Stomach (tissue), 9 donors: ENCODE results near the gene CACNA2D3. TPM values are rescaled to one million over a fixed set of nuclear protein-coding genes. Genes with fewer than 3 reads are reported as not detected.

Experiments used
- DNase-seq, 2 donors: peaks; one replicate each; pipeline versions ENCODE4 v3.0.0 to v3.0.0-alpha.2; 2013 to 2019
- H3K27ac ChIP-seq, 5 donors: fragments of 200-600 bp in 4 of 5; sonication (generic) in 4 of 5; one replicate each; pipeline ENCODE4 v1.5.1; 2013 to 2019; ENCODE audit warnings: mild to moderate bottlenecking in 1 of 5, moderate library complexity in 1 of 5
- H3K27me3 ChIP-seq, 3 donors: fragments of 200-600 bp; sonication (generic); one replicate each; pipeline ENCODE4 v1.5.1; 2017 to 2019; ENCODE audit warnings: mixed run types in 1 of 3
- H3K36me3 ChIP-seq, 4 donors: fragments of 200-600 bp; sonication (generic); 1 replicate in 3 of 4; 2 replicates in 1 of 4; pipeline ENCODE4 v1.5.1; 2016 to 2019
- H3K4me1 ChIP-seq, 4 donors: fragments of 200-600 bp; sonication (generic); one replicate each; pipeline ENCODE4 v1.5.1; 2016 to 2019
- H3K4me3 ChIP-seq, 4 donors: fragments of 200-600 bp; sonication (generic) in 3 of 4; one replicate each; pipeline ENCODE4 v1.5.1; 2016 to 2019; ENCODE audit warnings: mild to moderate bottlenecking in 1 of 4
- H3K9me3 ChIP-seq, 4 donors: fragments of 200-600 bp; sonication (generic); one replicate each; pipeline ENCODE4 v1.5.1; 2016 to 2019
- EP300 ChIP-seq: sonication (generic); formaldehyde crosslinking; IDR thresholded peaks from one replicate; pipeline ENCODE4 v1.6.1; 2017; ENCODE audit warnings: antibody characterized with exemption
- POLR2A ChIP-seq, 4 donors: fragments of 450-650 bp; IDR thresholded peaks; one replicate each; pipeline ENCODE4 v1.6.1; 2016; ENCODE audit warnings: antibody characterized with exemption in 4 of 4, control low read depth in 2 of 4, mild to moderate bottlenecking in 1 of 4, moderate library complexity in 1 of 4
- POLR2AphosphoS5 ChIP-seq, 3 donors: sonication (generic); formaldehyde crosslinking; IDR thresholded peaks; one replicate each; pipeline ENCODE4 v1.6.1; 2016; ENCODE audit warnings: antibody characterized with exemption in 3 of 3
- WGBS, 5 donors: extraction: QIAGEN DNeasy Blood & Tissue Kit in 3 of 5; methylation state at CpG; one replicate each; pipeline versions ENCODE4 v1.1.5 to v1.1.7; 2013 to 2018; 5-methylcytosine and 5-hydroxymethylcytosine counted together
- intact Hi-C: fragments of 100-400 bp; cut with DNase I; formaldehyde crosslinking; loops from one replicate; pipeline ENCODE4 v1.15.1; 2023; ENCODE audit warnings: low total_unique reads
- polyA plus RNA-seq, 3 donors: library from polyadenylated mRNA; stranded (reverse); fragments of 200-250 nt; gene quantifications; one replicate each; pipeline ENCODE4 v1.2.3, GENCODE V29; 2013
- total RNA-seq, 5 donors: library from RNA; depleted of rRNA; stranded (reverse); fragments of >200 nt; gene quantifications; one replicate each; pipeline versions ENCODE4 v1.1.0 to v1.2.3, GENCODE V29; 2014 to 2016
- TF ChIP-seq, protein P1 (sequence below), 7 experiments: fragments of 450-650 bp in 4 of 7; fragments of 200-600 bp in 3 of 7; sonication (generic) in 3 of 7; IDR thresholded peaks; one replicate each; pipeline ENCODE4 v1.5.1; 2016 to 2019; ENCODE audit warnings: antibody characterized with exemption in 7 of 7, control low read depth in 2 of 7, mild to moderate bottlenecking in 1 of 7
- donor health status: healthy with polysubstance abuse.
- donor health status: Bipolar disorder and iron deficiency.
- donor health status: healthy.

CACNA2D3 gene
- total and polyA plus RNA-seq, 8 donors = 0.56 to 54.0 (median 2.9) TPM; not detected in 1

DNA sequence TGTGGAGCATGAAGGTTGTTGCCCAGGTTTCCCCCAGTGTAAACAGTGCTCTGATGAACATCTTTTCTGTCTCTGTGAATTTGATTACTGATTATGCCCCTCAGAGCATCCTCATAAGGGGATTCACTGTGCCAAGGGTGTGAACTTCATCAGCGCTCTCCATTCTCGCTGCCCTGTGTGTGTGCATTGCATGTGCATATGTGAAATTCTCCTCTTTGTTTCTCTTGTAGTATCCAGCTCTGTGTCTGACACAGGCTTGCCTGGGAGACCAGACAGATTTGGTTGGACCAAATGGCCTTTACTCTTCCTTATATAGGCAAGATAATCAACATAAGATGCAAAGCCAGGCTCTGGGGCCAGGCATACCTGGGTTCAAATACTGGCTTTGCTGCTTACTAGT is 21.9 kb downstream of the CACNA2D3 start:
- H3K27ac ChIP-seq = no peak overlapping the region
- peaks cover 0 to 10% (median 2%) of the 10 kb centered on the region in 4 donors for H3K4me1 ChIP-seq
- H3K4me3 ChIP-seq = no peak overlapping the region
- DNase-seq = no peak
- H3K27me3 ChIP-seq = no peaks in the 10 kb centered on the region
- intact Hi-C loops = loop anchor here (10.0 kb wide), 1 partner anchor 231 kb away; no protein-coding TSS in a partner anchor
- 71 to 90% (median 79%) methylated on average over 2 of the region's 2 CpGs for WGBS, 5 donors
- TF ChIP-seq, protein P1, sequence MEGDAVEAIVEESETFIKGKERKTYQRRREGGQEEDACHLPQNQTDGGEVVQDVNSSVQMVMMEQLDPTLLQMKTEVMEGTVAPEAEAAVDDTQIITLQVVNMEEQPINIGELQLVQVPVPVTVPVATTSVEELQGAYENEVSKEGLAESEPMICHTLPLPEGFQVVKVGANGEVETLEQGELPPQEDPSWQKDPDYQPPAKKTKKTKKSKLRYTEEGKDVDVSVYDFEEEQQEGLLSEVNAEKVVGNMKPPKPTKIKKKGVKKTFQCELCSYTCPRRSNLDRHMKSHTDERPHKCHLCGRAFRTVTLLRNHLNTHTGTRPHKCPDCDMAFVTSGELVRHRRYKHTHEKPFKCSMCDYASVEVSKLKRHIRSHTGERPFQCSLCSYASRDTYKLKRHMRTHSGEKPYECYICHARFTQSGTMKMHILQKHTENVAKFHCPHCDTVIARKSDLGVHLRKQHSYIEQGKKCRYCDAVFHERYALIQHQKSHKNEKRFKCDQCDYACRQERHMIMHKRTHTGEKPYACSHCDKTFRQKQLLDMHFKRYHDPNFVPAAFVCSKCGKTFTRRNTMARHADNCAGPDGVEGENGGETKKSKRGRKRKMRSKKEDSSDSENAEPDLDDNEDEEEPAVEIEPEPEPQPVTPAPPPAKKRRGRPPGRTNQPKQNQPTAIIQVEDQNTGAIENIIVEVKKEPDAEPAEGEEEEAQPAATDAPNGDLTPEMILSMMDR (IDR thresholded peaks at IDR 0.05) = no peak
- H3K9me3 ChIP-seq = no peaks in the 10 kb centered on the region
- no peaks in the 10 kb centered on the region for H3K36me3 ChIP-seq

DNA sequence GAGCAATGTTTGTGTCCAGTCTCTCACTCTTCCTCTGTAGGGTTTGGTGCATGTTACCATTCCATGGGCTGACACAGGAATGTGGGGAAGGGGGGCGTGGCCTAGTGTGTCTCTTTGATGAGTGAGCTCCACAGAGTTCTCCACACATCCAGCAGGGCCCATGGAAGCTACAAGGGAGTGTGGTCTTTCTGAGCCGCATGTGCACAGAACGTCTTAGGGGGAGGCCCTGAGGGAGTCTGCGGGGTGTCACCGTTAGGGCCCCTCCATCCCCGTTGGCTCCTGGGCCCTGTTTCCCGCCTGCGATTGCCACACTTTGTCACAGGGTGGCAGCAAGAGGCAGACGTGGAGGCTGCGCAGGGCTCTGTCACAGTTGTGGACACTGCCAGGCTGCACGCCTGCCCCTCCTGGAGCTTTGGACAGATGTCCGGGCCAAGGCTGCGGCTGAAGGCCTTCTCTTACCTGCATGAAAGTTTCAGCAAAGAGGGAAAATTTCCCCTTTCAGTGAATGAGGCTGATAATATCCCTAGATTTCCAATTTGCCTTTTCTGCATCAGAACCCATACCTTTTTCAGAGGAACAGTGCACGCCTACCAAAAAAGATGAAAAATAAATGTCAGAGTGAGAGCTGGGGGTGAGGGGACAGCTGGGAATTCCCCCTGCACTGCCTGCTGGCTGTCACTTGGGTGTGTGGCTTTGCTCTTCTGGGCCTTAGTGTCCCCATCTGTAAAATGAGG is 24.3 kb downstream of the CACNA2D3 start:
- no peak for TF ChIP-seq EP300
- TF ChIP-seq POLR2AphosphoS5 (IDR thresholded peaks at IDR 0.05) = no peak
- TF ChIP-seq POLR2A (IDR thresholded peaks at IDR 0.05) = no peak
- TF ChIP-seq, protein P1 (IDR thresholded peaks at IDR 0.05) = peak in 5 of 7 experiments; percentile 45 to 74 (median 70)
- intact Hi-C loops = loop anchor here (10.0 kb wide), 1 partner anchor 228 kb away; no protein-coding TSS in a partner anchor
- 11 to 23% (median 13%) methylated on average over 8 to 14 of the region's 14 CpGs for WGBS, 5 donors

DNA sequence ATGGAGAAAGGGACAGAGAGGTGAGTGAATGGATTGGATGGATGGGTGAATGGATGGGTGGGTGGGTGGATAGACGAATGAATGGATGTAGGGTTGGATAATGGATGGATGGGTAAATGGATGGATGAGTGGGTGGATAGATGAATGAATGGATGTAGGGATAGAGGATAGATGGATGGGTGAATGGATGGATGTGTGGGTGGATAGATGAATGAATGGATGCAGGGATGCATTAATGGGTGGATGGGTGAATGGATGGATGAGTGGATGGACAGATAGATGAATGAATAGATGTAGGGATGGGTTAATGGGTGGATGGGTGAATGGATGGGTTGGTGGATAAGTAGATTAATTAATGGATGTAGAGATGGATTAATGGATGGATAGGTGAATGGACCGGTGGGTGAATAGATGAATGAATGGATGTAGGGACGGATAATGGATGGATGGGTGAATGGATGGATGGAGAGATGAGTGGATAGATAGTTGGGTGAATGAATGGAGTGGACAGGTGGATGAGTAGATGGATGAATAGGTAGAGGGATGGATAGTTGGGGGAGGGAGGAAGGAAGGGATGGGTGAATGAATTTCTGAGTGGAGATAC is 28.6 kb downstream of the CACNA2D3 start:
- no peaks in the 10 kb centered on the region for H3K36me3 ChIP-seq
- intact Hi-C loops = no loop called here
- no peak for DNase-seq
- WGBS, 5 donors = 86 to 93% (median 89%) methylated on average over 3 of the region's 3 CpGs
- no peak overlapping the region for H3K4me3 ChIP-seq
- H3K27ac ChIP-seq = no peak overlapping the region
- no peaks in the 10 kb centered on the region for H3K9me3 ChIP-seq
- peaks cover 0 to 10% (median 2%) of the 10 kb centered on the region in 4 donors for H3K4me1 ChIP-seq
- TF ChIP-seq POLR2AphosphoS5 (IDR thresholded peaks at IDR 0.05) = no peak
- no peaks in the 10 kb centered on the region for H3K27me3 ChIP-seq

More for the DNA sequence above, 24.3 kb downstream of the CACNA2D3 start:
- peak; percentile 67 to 72 for DNase-seq
- Histone ChIP-seq H3K4me1 (peaks cover 0 to 10% (median 2%) of the 10 kb centered on the region in 4 donors), H3K9me3 (no peaks in the 10 kb centered on the region), H3K27ac (no peak overlapping the region), H3K27me3 (no peaks in the 10 kb centered on the region), H3K4me3 (no peak overlapping the region), H3K36me3 (no peaks in the 10 kb centered on the region)

DNA sequence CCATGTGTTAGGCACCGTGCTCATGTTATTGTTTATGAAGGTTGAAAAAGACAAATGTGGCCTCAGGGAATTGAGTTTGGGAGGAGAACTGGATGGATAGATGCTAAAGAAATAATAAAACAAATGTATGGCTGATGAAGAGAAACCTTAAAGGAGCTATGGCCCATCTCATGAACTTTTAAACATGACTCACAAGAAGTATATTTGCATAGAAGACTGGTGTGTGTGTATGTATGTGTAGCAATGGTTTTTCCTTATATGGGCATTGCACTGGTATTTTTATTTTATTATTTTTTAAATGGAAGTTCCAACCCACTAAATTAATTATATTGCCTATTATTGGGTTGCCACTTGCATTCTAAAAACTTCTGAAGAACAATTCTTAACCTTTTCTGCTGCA is 31.1 kb downstream of the CACNA2D3 start:
- Histone ChIP-seq H3K9me3 (no peaks in the 10 kb centered on the region), H3K36me3 (no peaks in the 10 kb centered on the region), H3K4me3 (no peak overlapping the region), H3K27ac (no peak overlapping the region), H3K4me1 (no peaks in the 10 kb centered on the region), H3K27me3 (no peaks in the 10 kb centered on the region)
- intact Hi-C loops = no loop called here
- no peak for DNase-seq
- no peak for TF ChIP-seq EP300
- no peak for TF ChIP-seq POLR2A (IDR thresholded peaks at IDR 0.05)
- TF ChIP-seq, protein P1 (IDR thresholded peaks at IDR 0.05) = no peak
- no peak for TF ChIP-seq POLR2AphosphoS5 (IDR thresholded peaks at IDR 0.05)
- WGBS, 5 donors = 20 to 50% (median 27%) methylated on average over 1 of the region's 1 CpG

DNA sequence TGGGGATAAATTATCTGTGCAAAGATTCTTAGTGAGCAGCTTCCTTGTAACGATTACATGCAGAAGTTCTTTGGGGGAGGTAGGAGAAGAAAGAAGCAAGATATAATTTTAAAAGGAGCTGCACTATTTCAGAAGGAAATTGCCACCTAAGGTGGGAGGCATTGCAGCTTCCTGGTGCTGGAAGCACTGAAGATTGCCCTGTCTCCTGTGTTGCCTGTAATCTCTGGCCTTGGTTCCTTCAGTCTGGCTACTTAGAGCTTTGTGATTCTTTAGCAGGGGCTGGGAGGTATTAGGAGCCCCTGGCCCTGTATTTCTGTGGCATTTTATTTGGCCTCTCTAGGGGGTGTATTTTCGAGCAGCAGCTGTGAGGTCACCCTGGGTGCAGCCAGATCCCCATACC is 35.5 kb downstream of the CACNA2D3 start:
- intact Hi-C loops = no loop called here
- WGBS, 5 donors = 45 to 58% (median 49%) methylated on average over 2 of the region's 2 CpGs
- Histone ChIP-seq H3K27ac (no peak overlapping the region), H3K4me1 (no peaks in the 10 kb centered on the region), H3K4me3 (no peak overlapping the region), H3K36me3 (no peaks in the 10 kb centered on the region), H3K9me3 (no peaks in the 10 kb centered on the region), H3K27me3 (no peaks in the 10 kb centered on the region)
- DNase-seq = no peak
- TF ChIP-seq POLR2A (IDR thresholded peaks at IDR 0.05) = no peak
- TF ChIP-seq POLR2AphosphoS5 (IDR thresholded peaks at IDR 0.05) = no peak
- TF ChIP-seq, protein P1 (IDR thresholded peaks at IDR 0.05) = no peak
- no peak for TF ChIP-seq EP300
